Measurements from ENCODE around the gene CCNL2. TPM values are rescaled to one million over a fixed set of nuclear protein-coding genes. Genes with fewer than 3 reads are reported as not detected.
"Not testable (repeated sequence)": the region's sequence is repeated elsewhere in the genome, so short reads cannot be mapped to it uniquely, and the experiment has no call there.

The CCNL2 gene
- total RNA-seq, 3 donors from 2014 or later: 123 to 172 (median 151) TPM

GRCh38 chr1:1370771-1371300, 28.3 kb downstream of the CCNL2 start:
- peaks cover 23% of the 10 kb centered on the region for H3K4me1 ChIP-seq (ENCODE audit: low read depth)
- H3K36me3 ChIP-seq (ENCODE audit: low read depth): no peaks in the 10 kb centered on the region
- H3K9me3 ChIP-seq: no peaks in the 10 kb centered on the region
- TF ChIP-seq CTCF (IDR thresholded peaks at IDR 0.05): no peak
- DNase-seq (no peak), ATAC-seq (no peak)
- no peak overlapping the region for H3K4me3 ChIP-seq
- intact Hi-C loops (cut with DNase I, micrococcal nuclease): no loop called here

- ATAC-seq; intact Hi-C loops (cut with DNase I, micrococcal nuclease); H3K9me3 ChIP-seq; H3K4me3 ChIP-seq; H3K36me3 ChIP-seq (ENCODE audit: low read depth); DNase-seq: not testable (repeated sequence)
- peaks cover 22% of the 10 kb centered on the region for H3K4me1 ChIP-seq (ENCODE audit: low read depth)
Observed at GRCh38 chr1:1370094-1370493, 29.0 kb downstream of the CCNL2 start.

- Histone ChIP-seq H3K9me3 (no peaks in the 10 kb centered on the region), H3K36me3 (ENCODE audit: low read depth) (no peaks in the 10 kb centered on the region), H3K4me1 (ENCODE audit: low read depth) (peaks cover 8% of the 10 kb centered on the region), H3K4me3 (no peak overlapping the region)
- DNase-seq (no peak), ATAC-seq (no peak)
- intact Hi-C loops (cut with DNase I, micrococcal nuclease): no loop called here
- TF ChIP-seq CTCF (IDR thresholded peaks at IDR 0.05): no peak
Observed at GRCh38 chr1:1367315-1367714, 31.8 kb downstream of the CCNL2 start.

GRCh38 chr1:1366699-1367066, 32.5 kb downstream of the CCNL2 start:
- ATAC-seq (no peak), DNase-seq (no peak)
- Histone ChIP-seq H3K9me3 (no peaks in the 10 kb centered on the region), H3K4me3 (no peak overlapping the region), H3K36me3 (ENCODE audit: low read depth) (no peaks in the 10 kb centered on the region), H3K4me1 (ENCODE audit: low read depth) (peaks cover 2% of the 10 kb centered on the region)
- TF ChIP-seq CTCF (IDR thresholded peaks at IDR 0.05): no peak
- intact Hi-C loops (cut with DNase I, micrococcal nuclease): no loop called here

GRCh38 chr1:1365875-1366698, 33.0 kb downstream of the CCNL2 start:
- ATAC-seq: no peak
- Histone ChIP-seq H3K36me3 (ENCODE audit: low read depth) (no peaks in the 10 kb centered on the region), H3K9me3 (no peaks in the 10 kb centered on the region), H3K4me1 (ENCODE audit: low read depth) (no peaks in the 10 kb centered on the region), H3K4me3 (no peak overlapping the region)
- no peak for DNase-seq
- intact Hi-C loops (cut with DNase I, micrococcal nuclease): no loop called here
- no peak for TF ChIP-seq CTCF (IDR thresholded peaks at IDR 0.05)

- DNase-seq: peak in 2 of 3 donors; percentile 43 to 49
- Histone ChIP-seq H3K4me1 (ENCODE audit: low read depth) (no peaks in the 10 kb centered on the region), H3K9me3 (no peaks in the 10 kb centered on the region), H3K36me3 (ENCODE audit: low read depth) (no peaks in the 10 kb centered on the region), H3K4me3 (no peak overlapping the region)
- peak; percentile 77 for ATAC-seq
- intact Hi-C loops (cut with DNase I, micrococcal nuclease): no loop called here
- no peak for TF ChIP-seq CTCF (IDR thresholded peaks at IDR 0.05)
Observed at GRCh38 chr1:1364266-1364665, 34.9 kb downstream of the CCNL2 start.

Data from mucosa of descending colon (tissue), 3 donors.